Nasal cavity respiratory epithelium epithelial cell of viscerocranial mucosa (primary cell): Measurements from ENCODE around the gene HNRNPC. TPM values are rescaled to one million over a fixed set of nuclear protein-coding genes. Genes with fewer than 3 reads are reported as not detected.

Experiments used
- total RNA-seq: library from RNA; depleted of rRNA; stranded (reverse); fragments of >200 nt; gene quantifications from 2 replicates; pipeline ENCODE4 v1.2.3, GENCODE V29; 2014

HNRNPC gene
- 641 and 1,200 TPM in 2 replicates for total RNA-seq

GRCh38 chr14:21269252-21270046 lies at the start of gene HNRNPC:
HNRNPC (minus strand) TSS chr14:21269442; CDS start chr14:21234193, 35,249 bp downstream.

GRCh38 chr14:21279783-21280182 lies 10.5 kb upstream of the HNRNPC start, which contains the start of gene RPGRIP1:
RPGRIP1 (plus strand) TSS chr14:21280083; CDS start chr14:21287977, 7,894 bp downstream.

Other genes with a start within 250 kb of the HNRNPC start
- gene NDRG2, start 244.4 kb downstream of the HNRNPC start, total RNA-seq: 15.4 and 33.4 TPM in 2 replicates
- not detected in 2 replicates for gene TPPP2, start 239.2 kb downstream of the HNRNPC start, total RNA-seq
- not detected in 2 replicates for gene RNASE13, start 234.6 kb downstream of the HNRNPC start, total RNA-seq
- gene RNASE7, start 227.1 kb downstream of the HNRNPC start, total RNA-seq: 19.9 and 33.8 TPM in 2 replicates
- not detected in 2 replicates for gene RNASE8, start 211.6 kb downstream of the HNRNPC start, total RNA-seq
- 4.1 and 20.6 TPM in 2 replicates for gene ARHGEF40, start 199.1 kb downstream of the HNRNPC start, total RNA-seq
- 15.4 and 18.2 TPM in 2 replicates for gene ZNF219, start 170.8 kb downstream of the HNRNPC start, total RNA-seq
- gene TMEM253, start 168.4 kb downstream of the HNRNPC start, total RNA-seq: under 0.01 and 0.28 TPM in 2 replicates
- gene OR5AU1, start 113.4 kb downstream of the HNRNPC start, total RNA-seq: not detected in 2 replicates
- gene RPGRIP1, start 10.6 kb upstream of the HNRNPC start, total RNA-seq: not detected in 2 replicates
- 72.8 and 95.0 TPM in 2 replicates for gene SUPT16H, start 114.6 kb upstream of the HNRNPC start, total RNA-seq
- gene CHD8, start 186.7 kb upstream of the HNRNPC start, total RNA-seq: 47.5 and 80.7 TPM in 2 replicates
- 22.9 and 30.6 TPM in 2 replicates for gene RAB2B, start 207.5 kb upstream of the HNRNPC start, total RNA-seq
- 18.1 and 40.8 TPM in 2 replicates for gene TOX4, start 207.8 kb upstream of the HNRNPC start, total RNA-seq
- gene METTL3, start 241.9 kb upstream of the HNRNPC start, total RNA-seq: 34.9 and 49.2 TPM in 2 replicates